H1 (cell line): Measurements from ENCODE around the gene ADAM30. TPM values are rescaled to one million over a fixed set of nuclear protein-coding genes. Genes with fewer than 3 reads are reported as not detected.

ENCODE experiments used
- USF2 ChIP-seq: IDR thresholded peaks from 2 replicates; pipeline ENCODE4 v1.6.1; 2011; ENCODE audit warnings: low read length, improper control_type of control experiment
- polyA plus RNA-seq, 7 experiments: library from polyadenylated mRNA; depleted of rRNA in 3 of 7; stranded (reverse) in 5 of 7; unstranded in 2 of 7; fragments of >200 nt in 5 of 7; fragments of 200-250 nt in 2 of 7; gene quantifications; 1 replicate in 5 of 7; 2 replicates in 1 of 7; 4 replicates in 1 of 7; pipeline versions ENCODE4 v1.2.1 to v1.2.3, GENCODE V29; 2011 to 2013; ENCODE audit warnings: missing spikeins in 2 of 7, mixed read lengths in 2 of 7
- total RNA-seq: library from RNA; stranded (reverse); fragmentation: NEBNext Ultra II Directional; extraction: Animal tissue kit (Norgen Biotek cat#: 25700); gene quantifications from 2 replicates; pipeline ENCODE4 v1.2.1, GENCODE V29; 2021

ADAM30 gene
- total and polyA plus RNA-seq, 2 of the 8 experiments (the other 6 are each of a cell fraction or from before 2014, with no cell fraction given): not detected

- TF ChIP-seq USF2: no peak
- TF ChIP-seq, all 59 proteins: peak for 0
These were observed 13.7 kb upstream of the ADAM30 start (continued) for GRCh38 chr1:119909890-119910596.
